T-helper 2 cell treated with Interferon-gamma antibody and Interleukin-4, amounts not matched to agents 100 ng/mL and 5 ng/mL, for 36 hours (primary cell): ENCODE data around the gene KRT6A. TPM values are rescaled to one million over a fixed set of nuclear protein-coding genes. Genes with fewer than 3 reads are reported as not detected.

ENCODE experiments used
- total RNA-seq: library from RNA; stranded (reverse); gene quantifications from 2 replicates; pipeline ENCODE4 v1.2.3, GENCODE V29; 2022

KRT6A gene
- total RNA-seq, 1 donor from 2014 or later, result not detected

Other genes starting within 250 kb of the KRT6A start
- gene KRT86, start 218.6 kb downstream of the KRT6A start, total RNA-seq, result 0.48 and 0.50 TPM in 2 replicates
- 0.11 TPM in 1 of 2 replicates, not detected in the other for gene KRT81, start 201.7 kb downstream of the KRT6A start, total RNA-seq
- not detected in 2 replicates for gene KRT83, start 171.9 kb downstream of the KRT6A start, total RNA-seq
- not detected in 2 replicates for gene KRT85, start 125.8 kb downstream of the KRT6A start, total RNA-seq
- gene KRT84, start 107.6 kb downstream of the KRT6A start, total RNA-seq, result not detected in 2 replicates
- gene KRT82, start 86.9 kb downstream of the KRT6A start, total RNA-seq, result not detected in 2 replicates
- gene KRT75, start 58.9 kb downstream of the KRT6A start, total RNA-seq, result not detected in 2 replicates
- not detected in 2 replicates for gene KRT6B, start 41.1 kb downstream of the KRT6A start, total RNA-seq
- not detected in 2 replicates for gene KRT6C, start 19.5 kb downstream of the KRT6A start, total RNA-seq
- not detected in 2 replicates for gene KRT5, start 27.1 kb upstream of the KRT6A start, total RNA-seq
- gene KRT71, start 59.9 kb upstream of the KRT6A start, total RNA-seq, result not detected in 2 replicates
- gene KRT74, start 80.6 kb upstream of the KRT6A start, total RNA-seq, result not detected in 2 replicates
- gene KRT72, start 108.2 kb upstream of the KRT6A start, total RNA-seq, result 0.27 and 0.30 TPM in 2 replicates
- gene KRT73, start 125.3 kb upstream of the KRT6A start, total RNA-seq, result 0.25 and 0.34 TPM in 2 replicates
- 0.07 and 0.09 TPM in 2 replicates for gene KRT2, start 159.0 kb upstream of the KRT6A start, total RNA-seq
- 8.1 and 9.2 TPM in 2 replicates for gene KRT1, start 187.2 kb upstream of the KRT6A start, total RNA-seq
- not detected in 2 replicates for gene KRT77, start 210.3 kb upstream of the KRT6A start, total RNA-seq